NCI-H69 (cell line): ENCODE results near the gene TRIM10.

ENCODE experiments used
- DNase-seq: peaks from one replicate; lab custom pipeline; 2025; lab: John Stamatoyannopoulos, UW

The TRIM10 gene, protein sequence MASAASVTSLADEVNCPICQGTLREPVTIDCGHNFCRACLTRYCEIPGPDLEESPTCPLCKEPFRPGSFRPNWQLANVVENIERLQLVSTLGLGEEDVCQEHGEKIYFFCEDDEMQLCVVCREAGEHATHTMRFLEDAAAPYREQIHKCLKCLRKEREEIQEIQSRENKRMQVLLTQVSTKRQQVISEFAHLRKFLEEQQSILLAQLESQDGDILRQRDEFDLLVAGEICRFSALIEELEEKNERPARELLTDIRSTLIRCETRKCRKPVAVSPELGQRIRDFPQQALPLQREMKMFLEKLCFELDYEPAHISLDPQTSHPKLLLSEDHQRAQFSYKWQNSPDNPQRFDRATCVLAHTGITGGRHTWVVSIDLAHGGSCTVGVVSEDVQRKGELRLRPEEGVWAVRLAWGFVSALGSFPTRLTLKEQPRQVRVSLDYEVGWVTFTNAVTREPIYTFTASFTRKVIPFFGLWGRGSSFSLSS

DNA sequence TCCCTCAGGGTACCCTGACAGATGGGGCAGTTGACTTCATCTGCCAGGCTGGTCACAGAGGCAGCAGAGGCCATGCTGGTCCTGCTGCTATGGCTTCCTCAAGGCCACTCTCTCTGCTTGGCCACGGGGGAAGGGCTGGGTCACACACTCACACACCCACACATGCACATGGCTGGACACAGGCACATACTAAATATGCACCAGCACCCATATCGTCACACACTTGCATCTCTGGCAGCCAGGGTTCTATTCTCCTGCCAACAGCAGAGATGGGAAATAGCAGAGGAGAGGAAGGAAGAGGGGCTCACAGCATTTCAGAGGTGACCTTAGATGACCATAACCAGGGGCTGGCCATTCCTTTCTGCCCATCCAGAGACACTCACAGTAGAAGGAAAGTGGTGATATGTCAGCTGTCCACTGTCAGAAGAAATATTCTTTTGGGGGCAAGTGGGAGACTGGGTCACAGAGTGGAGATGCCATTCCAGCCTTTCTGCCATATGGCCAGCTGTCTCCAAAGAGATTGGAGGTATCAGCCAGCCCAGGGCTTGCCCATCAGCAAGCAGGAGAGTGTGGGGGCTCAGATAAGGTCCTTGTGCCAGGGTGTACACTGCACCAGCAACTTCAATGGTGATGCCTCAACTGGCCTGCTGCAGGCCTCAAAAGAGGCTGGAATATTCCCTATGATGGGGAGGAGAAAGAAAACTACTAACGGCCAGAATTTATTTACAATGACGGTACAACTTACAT lies at the start of gene TRIM10:
TRIM10 (minus strand) TSS at position 427 of the 747 bp plus-strand sequence; CDS start at position 74, 353 bp downstream.
- DNase-seq: no peak

GRCh38 chr6:30207619-30208295 lies 46.7 kb upstream of the TRIM10 start:
- peak; percentile 18 for DNase-seq

DNA sequence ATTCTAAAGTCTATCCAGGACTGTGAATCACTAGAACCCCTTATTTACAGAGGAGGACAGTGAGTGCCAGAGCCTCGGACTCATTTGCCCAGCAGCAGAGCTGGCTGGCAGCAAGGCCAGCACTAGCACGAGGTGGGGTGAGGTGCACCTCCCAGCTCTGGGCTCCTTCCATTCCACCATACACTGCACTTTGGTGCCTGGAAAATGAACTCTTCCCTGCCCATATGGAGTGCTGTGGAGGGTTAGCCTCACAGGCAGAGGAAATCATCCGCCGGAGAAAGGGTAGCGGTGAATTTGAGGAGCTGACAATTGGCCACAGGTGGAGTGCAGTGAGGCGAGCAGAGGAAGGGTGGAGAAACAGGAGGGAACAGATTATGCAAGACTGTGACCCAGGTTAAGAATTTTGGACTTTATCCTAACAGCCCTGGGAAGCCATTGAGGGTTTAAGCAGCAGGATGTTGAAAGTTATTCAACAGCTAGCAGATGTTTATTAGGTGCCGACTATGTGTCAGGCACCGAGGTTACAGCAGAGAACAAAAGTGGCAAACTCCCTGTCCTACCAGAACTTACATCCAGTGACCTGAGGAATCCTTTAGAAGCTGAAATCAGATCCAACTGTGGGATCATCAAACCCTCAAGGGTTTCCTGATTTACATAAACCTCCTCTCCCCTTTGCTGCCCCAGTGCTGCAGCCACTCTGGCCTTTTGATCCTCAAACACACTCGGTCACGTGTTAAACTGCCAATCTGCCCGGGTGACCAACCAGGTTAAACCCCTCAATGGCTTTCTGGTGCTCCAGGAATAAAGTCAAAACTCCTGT lies 46.0 kb upstream of the TRIM10 start:
- DNase-seq: peak; percentile 21

GRCh38 chr6:30206152-30206551 lies 45.1 kb upstream of the TRIM10 start:
- no peak for DNase-seq

DNA sequence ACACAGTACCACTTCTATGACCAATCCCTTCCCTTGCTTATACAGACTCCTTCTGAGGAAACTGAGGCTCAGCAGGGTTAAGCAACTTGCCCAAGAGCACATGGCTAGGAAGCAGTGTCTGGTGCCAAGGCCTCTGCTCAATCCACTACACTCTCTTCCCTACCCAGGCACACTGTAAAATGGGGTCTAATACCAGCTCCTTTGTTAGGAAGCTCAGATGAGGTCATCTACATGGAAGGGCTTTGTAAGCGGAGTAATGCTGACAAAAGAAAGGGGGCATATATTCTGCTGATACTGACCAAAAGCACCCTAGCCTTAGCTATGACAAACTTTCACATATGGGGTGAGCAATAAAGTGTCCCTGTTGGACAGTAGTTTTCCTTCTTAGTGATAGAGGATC lies 43.1 kb upstream of the TRIM10 start:
- no peak for DNase-seq

DNA sequence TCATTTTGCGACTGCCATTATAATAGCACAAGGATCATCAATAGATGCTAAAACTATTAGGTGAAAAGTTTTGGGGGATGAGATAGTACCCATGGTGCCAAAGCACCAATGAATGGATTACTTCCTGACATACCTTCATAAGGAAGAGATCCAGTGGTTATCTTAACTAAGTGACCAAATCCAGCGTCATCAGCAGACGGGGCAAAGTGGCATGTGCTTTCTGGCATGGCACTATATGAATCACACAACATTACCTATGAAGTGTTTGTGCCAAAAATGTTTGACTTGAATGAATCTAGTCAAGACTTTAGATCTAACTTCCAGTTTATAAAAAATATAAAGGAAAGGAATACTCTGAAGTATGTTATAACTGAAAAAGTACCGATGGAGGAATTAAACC lies 41.4 kb upstream of the TRIM10 start:
- DNase-seq: no peak

DNA sequence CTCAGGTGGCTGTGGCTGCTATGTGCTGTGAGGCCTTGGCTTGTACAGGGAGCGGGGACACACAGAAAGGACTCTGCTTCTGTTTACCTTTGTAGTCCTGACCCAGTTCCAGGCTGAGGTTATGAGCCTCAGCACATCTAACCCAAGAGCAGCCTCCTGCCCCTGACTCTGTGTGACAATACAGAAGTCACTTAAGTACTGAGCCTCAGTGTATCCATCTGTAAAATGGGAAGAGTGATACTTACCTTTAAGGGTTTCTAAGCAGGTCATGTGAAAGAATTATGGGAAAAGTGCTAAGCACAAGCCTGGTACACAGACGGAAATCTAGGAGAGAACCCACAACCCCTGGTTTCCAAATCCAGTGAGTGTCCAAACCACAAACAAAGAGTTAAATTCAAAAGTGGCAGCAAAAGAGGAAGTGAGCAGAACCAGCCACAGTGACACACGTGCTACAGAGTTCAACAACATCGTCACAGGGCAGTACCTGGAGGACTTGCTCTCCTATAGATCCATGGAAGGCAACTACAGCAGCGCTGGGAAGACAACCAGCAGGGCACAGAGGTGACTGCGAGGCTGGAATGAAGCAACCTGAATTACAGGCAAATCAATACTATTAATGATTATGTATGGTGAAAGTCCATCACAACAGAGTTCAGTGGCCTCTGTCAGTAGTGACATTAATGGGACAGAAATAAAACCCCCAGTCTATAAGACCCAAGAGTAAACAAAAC lies 39.7 kb upstream of the TRIM10 start:
- DNase-seq: no peak

DNA sequence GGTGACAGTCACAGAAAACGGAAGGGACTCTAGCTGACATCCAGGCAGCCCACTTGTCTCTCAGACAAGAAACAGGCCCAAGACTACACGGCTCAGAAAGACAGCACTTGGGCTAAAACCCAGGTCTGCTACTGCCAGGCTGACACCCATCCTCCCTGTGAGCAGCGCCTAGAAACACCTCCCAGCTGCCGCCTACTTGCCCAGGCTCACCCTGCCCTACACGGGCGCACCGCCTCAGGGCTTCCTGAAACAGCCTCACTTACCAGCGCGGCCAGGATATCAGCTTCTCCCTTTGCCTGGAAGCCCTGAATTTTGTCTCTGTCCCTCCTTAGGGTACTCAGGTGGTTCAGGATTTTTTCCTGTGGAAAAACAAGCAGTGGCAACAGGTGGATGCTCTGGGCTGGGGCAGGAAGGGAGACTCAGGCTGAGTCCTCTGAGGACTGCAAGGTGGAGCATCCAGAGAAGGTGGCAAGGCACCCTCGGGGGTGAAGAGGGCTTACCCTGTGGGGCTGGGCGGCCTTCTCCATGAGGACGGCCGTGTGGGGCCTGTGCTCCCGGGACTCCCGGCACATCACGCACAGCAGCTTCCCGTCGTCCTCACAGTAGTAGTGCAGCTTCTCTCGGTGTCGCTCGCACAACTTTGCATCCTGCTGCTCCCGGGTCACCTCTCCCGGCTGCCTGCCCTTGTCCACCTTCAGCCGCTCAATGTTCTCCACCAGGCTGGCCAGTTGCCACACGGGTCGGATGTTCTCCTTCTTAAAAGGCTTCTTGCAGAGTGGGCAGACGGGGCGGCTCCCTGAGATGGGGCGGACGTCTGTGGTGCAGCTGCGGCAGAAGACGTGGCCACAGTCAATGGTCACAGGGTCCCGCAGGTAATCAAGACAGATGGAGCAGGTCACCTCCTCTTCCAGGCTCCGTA lies 37.4 kb upstream of the TRIM10 start:
- DNase-seq: no peak

- no peak for DNase-seq
These were observed 35.4 kb upstream of the TRIM10 start for GRCh38 chr6:30196376-30196775.

DNA sequence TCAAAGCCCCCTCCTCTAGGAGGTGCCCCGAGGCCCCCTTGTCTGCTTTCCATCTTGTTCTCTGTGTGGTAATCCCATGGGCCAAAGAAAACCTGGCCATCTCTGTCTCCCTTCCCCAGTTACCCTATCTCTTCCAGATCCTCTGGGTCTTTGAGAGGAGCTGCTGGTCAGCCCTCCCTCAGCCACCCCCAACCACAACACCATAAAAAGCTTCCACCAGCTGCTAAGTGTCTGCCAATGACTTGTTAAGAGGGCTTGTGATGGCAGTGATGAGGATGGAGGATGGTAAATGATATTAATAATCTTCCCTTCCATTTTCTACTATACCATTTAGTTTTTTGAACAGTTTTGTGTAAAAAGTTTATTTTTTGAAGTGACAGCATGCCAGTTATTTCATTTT lies 34.9 kb upstream of the TRIM10 start:
- no peak for DNase-seq

DNA sequence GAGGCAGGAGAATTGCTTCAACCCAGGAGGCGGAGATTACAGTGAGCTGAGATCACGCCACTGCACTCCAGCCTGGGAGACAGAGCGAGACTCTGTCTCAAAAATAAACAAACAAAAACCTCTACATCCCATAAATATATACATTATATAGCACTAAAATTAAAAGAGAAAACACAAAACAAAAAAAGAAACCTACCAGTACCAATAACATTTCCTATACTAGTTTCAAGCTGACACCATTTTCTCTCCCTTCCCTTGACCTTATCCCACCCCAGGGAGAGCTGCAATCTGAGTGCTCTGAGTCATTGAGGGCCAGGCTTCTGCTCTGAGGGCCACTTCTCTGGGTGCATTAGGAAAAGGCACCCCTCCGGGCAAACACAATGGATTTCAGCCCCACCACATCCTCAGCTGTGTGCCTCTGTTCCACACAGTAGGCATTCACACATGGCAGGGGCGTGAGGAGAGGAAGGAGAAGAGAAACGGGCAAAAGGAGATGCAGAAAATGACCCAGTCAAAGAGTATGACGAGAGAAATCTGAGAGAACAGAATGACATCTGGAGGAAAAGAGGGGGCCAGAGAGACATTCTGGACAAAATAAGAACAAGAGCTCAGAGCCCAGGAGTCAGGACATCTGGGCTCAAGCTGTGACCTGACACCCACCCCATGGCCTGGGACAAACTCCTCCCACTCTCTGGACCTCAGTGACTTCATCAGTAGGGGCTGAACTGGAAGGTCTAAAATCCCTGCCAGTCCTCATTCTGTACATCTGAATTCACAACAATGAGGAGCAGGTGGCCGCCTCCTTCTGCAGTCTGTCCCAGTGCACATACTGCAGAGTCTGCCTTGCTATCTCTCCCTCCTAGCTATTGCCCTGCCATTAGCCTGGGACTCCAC lies 34.0 kb upstream of the TRIM10 start:
- no peak for DNase-seq

- DNase-seq: no peak
These were observed 31.1 kb upstream of the TRIM10 start for GRCh38 chr6:30192076-30192475.

DNA sequence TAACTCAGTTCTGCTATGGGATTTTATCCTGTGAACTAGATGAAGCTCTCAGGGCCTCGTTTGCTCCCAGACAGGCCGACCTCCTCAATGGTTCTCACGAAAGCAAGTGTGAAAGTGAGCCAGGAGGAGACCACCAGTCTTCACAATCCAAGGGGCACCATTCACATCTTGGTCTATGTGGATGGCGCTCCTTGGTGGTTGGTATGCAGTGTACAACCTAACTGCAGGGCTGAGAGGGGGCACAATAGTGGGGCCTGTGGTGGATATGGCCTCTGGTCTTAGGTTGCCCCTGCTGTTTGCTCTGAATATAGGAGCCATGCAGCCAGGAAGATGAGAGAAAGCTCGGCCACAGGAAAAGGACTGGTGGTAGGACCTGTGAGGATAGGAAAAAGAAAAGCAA lies 27.5 kb upstream of the TRIM10 start:
- no peak for DNase-seq

GRCh38 chr6:30185846-30186484 lies 25.0 kb upstream of the TRIM10 start:
- no peak for DNase-seq

DNA sequence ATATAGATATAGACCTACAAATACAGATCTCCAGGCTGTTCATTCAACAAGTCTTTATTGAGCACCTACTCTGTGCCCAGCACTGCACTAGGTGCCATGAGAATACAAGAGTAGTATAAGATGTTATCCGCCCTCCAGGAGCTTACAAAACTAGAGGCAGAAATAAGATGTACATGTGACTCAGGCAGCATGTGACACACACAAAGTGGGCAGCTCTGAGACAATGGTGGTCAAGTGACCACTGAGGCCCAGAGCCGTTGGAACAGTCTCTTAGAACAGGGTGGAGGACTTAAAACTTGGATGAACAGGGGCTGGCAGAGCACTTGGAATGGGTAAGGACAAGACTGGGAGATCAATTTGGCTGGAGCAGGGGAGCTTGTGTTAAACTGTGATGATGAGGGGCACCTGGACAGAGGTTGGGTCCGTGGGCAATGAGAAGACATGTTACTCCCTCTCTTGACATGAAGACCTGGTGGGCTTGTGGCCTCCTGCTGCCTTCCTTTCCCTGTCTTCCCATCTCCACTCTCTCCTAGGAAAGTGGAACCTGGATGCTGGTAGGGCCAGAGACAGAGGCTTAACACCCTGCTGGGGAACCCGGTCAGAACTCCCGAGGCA lies 23.5 kb upstream of the TRIM10 start:
- DNase-seq: no peak

- DNase-seq: no peak
These were observed 19.1 kb upstream of the TRIM10 start for GRCh38 chr6:30180145-30180544.

GRCh38 chr6:30178837-30179236 lies 17.8 kb upstream of the TRIM10 start:
- no peak for DNase-seq

DNA sequence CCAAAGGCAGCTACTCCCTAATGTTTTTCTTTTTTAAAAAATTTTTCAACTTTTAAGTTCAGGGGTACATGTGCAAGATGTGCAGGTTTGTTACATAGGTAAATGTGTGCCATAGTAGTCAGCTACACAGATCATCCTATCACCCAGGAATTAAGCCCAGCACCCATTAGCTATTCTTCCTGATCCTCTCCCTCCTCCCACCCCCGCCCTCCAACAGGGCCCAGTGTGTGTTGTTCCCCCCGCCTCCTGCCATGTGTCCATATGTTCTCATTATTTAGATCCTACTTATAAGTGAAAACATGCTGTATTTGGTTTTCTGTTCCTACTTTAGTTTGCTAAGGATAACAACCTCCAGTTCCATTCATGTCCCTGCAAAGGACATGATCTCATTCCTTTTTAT lies 14.8 kb upstream of the TRIM10 start:
- peak; percentile 13 for DNase-seq
